GM12878 (cell line): ENCODE data around the gene CBFB. TPM values are rescaled to one million over a fixed set of nuclear protein-coding genes. Genes with fewer than 3 reads are reported as not detected.

Experiments used
- ATAC-seq: fragments of 200-7000 bp; cut with Tn5 transposase; 3 replicates; pipeline ENCODE4 v1.9.1; 2020; ENCODE audit warnings: mild to moderate bottlenecking, moderate library complexity
- BruUV-seq: library from RNA; stranded (reverse); fragments of 400-500 nt; replicated peaks from 2 replicates; lab custom pipeline; 2021; lab: Mats Ljungman, UMichigan
- CTCF ChIA-PET: fragments of 300-600 bp; sonication (Branson Sonifier 250); formaldehyde crosslinking; extraction: SDS; loops from one replicate; lab custom pipeline; 2021; ENCODE audit warnings: inconsistent platforms; lab: Yijun Ruan, JAX
- POLR2A ChIA-PET: fragments of 350-600 bp; formaldehyde crosslinking; extraction: SDS; loops from one replicate; lab custom pipeline; 2021; ENCODE audit warnings: inconsistent platforms; lab: Charles Lee
- RAD21 ChIA-PET: fragments of 300-600 bp; sonication (Branson Sonifier 250); formaldehyde crosslinking; loops from one replicate; lab custom pipeline; 2023; ENCODE audit warnings: antibody characterized with exemption; ENCODE audit not compliant: unreplicated experiment; lab: Charles Lee
- SMC1A ChIA-PET: fragments of 300-600 bp; sonication (Branson Sonifier 250); formaldehyde crosslinking; loops from one replicate; lab custom pipeline; 2023; ENCODE audit not compliant: unreplicated experiment, uncharacterized antibody; lab: Charles Lee
- DNase-seq: peaks from one replicate; pipeline ENCODE4 v3.0.0-alpha.2; 2011; ENCODE audit warnings: low read depth, low spot score
- FAIRE-seq: peaks from 3 replicates; lab custom pipeline; 2011; peaks lifted over from hg19 to GRCh38; lab: Jason Lieb, UNC
- H2AFZ ChIP-seq: 2 replicates; pipeline ENCODE4 v1.6.0; 2011; ENCODE audit warnings: low read depth, low read length, control low read depth; ENCODE audit not compliant: control insufficient read depth
- H3K27ac ChIP-seq: 2 replicates; pipeline ENCODE4 v1.5.1; 2011; ENCODE audit warnings: control low read depth; ENCODE audit not compliant: control insufficient read depth, insufficient read depth
- H3K27me3 ChIP-seq, 2 experiments: replicated peaks in 1 of 2; 2 replicates each; pipeline versions ENCODE4 v1.6.0 to v1.6.1; 2011; ENCODE audit warnings: low read length in 1 of 2; ENCODE audit not compliant: control insufficient read depth in 2 of 2, insufficient read depth in 2 of 2
- H3K36me3 ChIP-seq, 2 experiments: 2 replicates each; pipeline ENCODE4 v1.5.1; 2011; ENCODE audit warnings: low read length in 1 of 2; ENCODE audit not compliant: control insufficient read depth in 2 of 2, insufficient read depth in 2 of 2
- H3K4me1 ChIP-seq: 2 replicates; pipeline ENCODE4 v1.6.1; 2011; ENCODE audit warnings: mild to moderate bottlenecking, low read length, moderate library complexity, mixed read lengths; ENCODE audit not compliant: control insufficient read depth, insufficient read depth
- H3K4me2 ChIP-seq: 2 replicates; pipeline ENCODE4 v1.6.0; 2011; ENCODE audit warnings: control low read depth; ENCODE audit not compliant: control insufficient read depth, insufficient read depth
- H3K4me3 ChIP-seq: fragments of 200-600 bp; sonication (generic); 2 replicates; pipeline ENCODE4 v1.5.1; 2016
- H3K79me2 ChIP-seq: 2 replicates; pipeline ENCODE4 v1.6.0; 2011; ENCODE audit warnings: low read length; ENCODE audit not compliant: control insufficient read depth, insufficient read depth
- H3K9ac ChIP-seq: 2 replicates; pipeline ENCODE4 v1.8.0; 2011; ENCODE audit warnings: low read length, control low read depth, mixed read lengths; ENCODE audit not compliant: control insufficient read depth, insufficient read depth
- H3K9me3 ChIP-seq: replicated peaks from 3 replicates; pipeline ENCODE4 v1.5.1; 2011; ENCODE audit warnings: mild to moderate bottlenecking, low read length; ENCODE audit not compliant: control insufficient read depth, insufficient read depth
- H4K20me1 ChIP-seq: 2 replicates; pipeline ENCODE4 v1.6.0; 2011; ENCODE audit not compliant: control insufficient read depth, insufficient read depth
- CBFB ChIP-seq: IDR thresholded peaks from 2 replicates; pipeline ENCODE4 v1.6.1; 2016; ENCODE audit warnings: antibody characterized with exemption, low read depth
- EGR1 ChIP-seq, 2 experiments: IDR thresholded peaks; 1 replicate in 1 of 2; 2 replicates in 1 of 2; pipeline ENCODE4 v1.6.1; 2011 to 2012; ENCODE audit warnings: low read depth in 2 of 2, low read length in 2 of 2, borderline replicate concordance in 1 of 2, mild to moderate bottlenecking in 1 of 2, moderate library complexity in 1 of 2
- ETV6 ChIP-seq, 2 experiments: fragments of 450-650 bp in 1 of 2; IDR thresholded peaks in 1 of 2; conservative IDR thresholded peaks in 1 of 2; 2 replicates each; pipeline ENCODE4 v1.6.1; 2014; ENCODE audit warnings: antibody characterized with exemption in 1 of 2, borderline replicate concordance in 1 of 2, low read depth in 1 of 2, mild to moderate bottlenecking in 1 of 2, moderate library complexity in 1 of 2
- KDM1A ChIP-seq: fragments of 200-600 bp; sonication (generic); IDR thresholded peaks from 2 replicates; pipeline ENCODE4 v1.6.1; 2016; ENCODE audit warnings: borderline replicate concordance
- MAX ChIP-seq: IDR thresholded peaks from 2 replicates; pipeline ENCODE4 v1.6.1; 2012; ENCODE audit warnings: low read depth, low read length, improper control_type of control experiment
- NKRF ChIP-seq: fragments of 450-650 bp; conservative IDR thresholded peaks from 2 replicates; pipeline ENCODE4 v1.6.1; 2017; ENCODE audit warnings: mild to moderate bottlenecking, moderate library complexity
- NR2F1 ChIP-seq: fragments of 450-650 bp; conservative IDR thresholded peaks from 2 replicates; pipeline ENCODE4 v1.6.1; 2017; ENCODE audit warnings: mild to moderate bottlenecking
- RBBP5 ChIP-seq: fragments of 200-600 bp; sonication (generic); conservative IDR thresholded peaks from 2 replicates; pipeline ENCODE4 v1.6.1; 2016
- RELA ChIP-seq: fragments of 450-650 bp; IDR thresholded peaks from 2 replicates; pipeline ENCODE4 v1.8.0; 2014; ENCODE audit warnings: borderline replicate concordance; ENCODE audit not compliant: partially characterized antibody
- SP1 ChIP-seq: IDR thresholded peaks from one replicate; pipeline ENCODE4 v1.6.1; 2011; ENCODE audit warnings: low read depth, low read length
- SUPT20H ChIP-seq: IDR thresholded peaks from 2 replicates; pipeline ENCODE4 v1.6.1; 2011; ENCODE audit warnings: low read depth, mild to moderate bottlenecking, low read length, moderate library complexity, borderline replicate concordance; ENCODE audit not compliant: control insufficient read depth
- USF2 ChIP-seq: IDR thresholded peaks from 2 replicates; pipeline ENCODE4 v1.6.1; 2011; ENCODE audit warnings: low read depth, low read length, improper control_type of control experiment, borderline replicate concordance
- ZNF24 ChIP-seq: fragments of 450-650 bp; IDR thresholded peaks from 2 replicates; pipeline ENCODE4 v1.6.1; 2017; ENCODE audit warnings: antibody characterized with exemption, mild to moderate bottlenecking
- WGBS: methylation state at CpG from one replicate; pipeline ENCODE4 v1.1.6; 2016; ENCODE audit warnings: low lambda C conversion rate; ENCODE audit not compliant: insufficient replicate concordance, insufficient coverage; ENCODE audit errors: missing lambda C conversion rate; 5-methylcytosine and 5-hydroxymethylcytosine counted together
- in situ Hi-C: fragments of 300-500 bp; cut with MboI; formaldehyde crosslinking; loops from 9 replicates; pipeline ENCODE4 v1.14.3; 2018; ENCODE audit warnings: mixed read lengths
- intact Hi-C: fragments of 100-400 bp; cut with micrococcal nuclease; formaldehyde crosslinking; loops from one replicate; pipeline ENCODE4 v1.14.2; 2022; ENCODE audit not compliant: unreplicated experiment
- polyA plus RNA-seq, 11 experiments: library from polyadenylated mRNA; depleted of rRNA in 4 of 11; unstranded in 6 of 11; stranded (reverse) in 5 of 11; fragments of >200 nt; fragmentation: Nextera tagmentation in 4 of 11; fragmentation: Illumina TruSeq in 1 of 11; extraction: Ambion mirVana in 4 of 11; extraction: Trizol in 1 of 11; gene quantifications; 1 replicate in 1 of 11; 2 replicates in 10 of 11; pipeline versions ENCODE4 v1.2.1 to v1.2.3, GENCODE V29; 2011 to 2016; ENCODE audit warnings: inconsistent platforms in 2 of 11, missing spikeins in 2 of 11, low read depth in 1 of 11
- total RNA-seq, 4 experiments: library from RNA; depleted of rRNA in 3 of 4; stranded (reverse); fragments of >200 nt in 3 of 4; fragmentation: Illumina TruSeq in 1 of 4; extraction: Trizol in 1 of 4; gene quantifications; 2 replicates each; pipeline versions ENCODE4 v1.2.1 to v1.2.3, GENCODE V29; 2013 to 2021
- TF ChIP-seq, protein P1 (sequence below): IDR thresholded peaks from 2 replicates; pipeline ENCODE4 v1.6.1; 2012; ENCODE audit warnings: low read depth, low read length, improper control_type of control experiment

CBFB gene
- total and polyA plus RNA-seq, 10 of the 15 experiments (the other 5 are each of a cell fraction or from before 2014, with no cell fraction given): 25.3 to 83.8 (median 65.7) TPM

- TF ChIP-seq, protein P1, sequence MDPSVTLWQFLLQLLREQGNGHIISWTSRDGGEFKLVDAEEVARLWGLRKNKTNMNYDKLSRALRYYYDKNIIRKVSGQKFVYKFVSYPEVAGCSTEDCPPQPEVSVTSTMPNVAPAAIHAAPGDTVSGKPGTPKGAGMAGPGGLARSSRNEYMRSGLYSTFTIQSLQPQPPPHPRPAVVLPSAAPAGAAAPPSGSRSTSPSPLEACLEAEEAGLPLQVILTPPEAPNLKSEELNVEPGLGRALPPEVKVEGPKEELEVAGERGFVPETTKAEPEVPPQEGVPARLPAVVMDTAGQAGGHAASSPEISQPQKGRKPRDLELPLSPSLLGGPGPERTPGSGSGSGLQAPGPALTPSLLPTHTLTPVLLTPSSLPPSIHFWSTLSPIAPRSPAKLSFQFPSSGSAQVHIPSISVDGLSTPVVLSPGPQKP: no peak
- no peak for TF ChIP-seq USF2
- TF ChIP-seq KDM1A: no peak
- TF ChIP-seq ETV6 (conservative IDR thresholded peaks at IDR 0.05 in 1 of 2, IDR thresholded peaks at IDR 0.05 in 1 of 2; ENCODE audit: borderline replicate concordance in 1 of 2, low read depth in 1 of 2): no peak
- no peak for TF ChIP-seq NR2F1
These were observed 60.2 kb downstream of the CBFB start (continued) for GRCh38 chr16:67089101-67089500.

DNA sequence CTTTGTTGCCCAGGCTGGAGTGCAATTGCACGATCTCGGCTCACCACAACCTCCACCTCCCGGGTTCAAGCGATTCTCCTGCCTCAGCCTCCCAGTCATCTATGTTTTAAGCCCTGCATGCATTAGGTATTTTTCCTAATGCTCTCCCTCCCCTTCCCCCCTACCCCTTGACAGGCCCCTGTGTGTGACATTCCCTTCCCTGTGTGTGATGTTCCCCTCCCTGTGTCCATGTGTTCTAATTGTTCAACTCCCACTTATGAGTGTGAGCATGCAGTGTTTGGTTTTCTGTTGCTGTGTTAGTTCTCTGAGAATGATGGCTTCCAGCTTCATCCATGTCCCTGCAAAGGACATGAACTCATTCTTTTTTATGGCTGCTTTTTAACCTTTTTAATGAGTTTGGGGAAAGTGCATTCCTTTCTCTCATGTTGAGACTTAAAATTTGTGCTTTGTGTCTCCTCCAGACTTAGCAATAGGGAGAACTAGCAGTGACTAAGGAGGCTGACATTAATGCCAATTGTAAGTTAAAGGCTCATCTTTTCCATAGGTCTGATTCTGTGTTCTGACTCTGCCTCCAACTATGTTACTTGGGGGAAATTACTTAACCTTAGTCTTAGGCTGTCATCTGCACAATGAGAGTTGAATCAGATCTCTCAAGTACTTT lies 63.1 kb downstream of the CBFB start:
- FAIRE-seq (peak; percentile 18), ATAC-seq (no peak), DNase-seq (no peak)
- ChIA-PET RAD21 (no interaction called here), POLR2A (interaction anchor here (0.6 kb wide), 1 partner anchor 64 kb away, joined by 5 read pairs; no protein-coding TSS in a partner anchor), CTCF (interaction anchor here (1.9 kb wide), 1 partner anchor 74 kb away, joined by 7 read pairs; no protein-coding TSS in a partner anchor), SMC1A (interaction anchor here (1.3 to 1.4 kb wide), 2 partner anchors 9 to 74 kb away, joined by 4 to 5 read pairs; no protein-coding TSS in a partner anchor)
- 95% methylated on average over 4 of the region's 4 CpGs for WGBS
- intact Hi-C loops: no loop called here
- H3K9ac ChIP-seq: no peak overlapping the region
- in situ Hi-C loops: no loop called here
- peaks cover under 1 to 4% of the 10 kb centered on the region in 2 experiments; a peak in 3 of 4 replicates for H3K36me3 ChIP-seq
- no peak overlapping the region for H3K27ac ChIP-seq
- peaks cover 12% of the 10 kb centered on the region; the same call in 1 of the 2 replicates for H3K4me1 ChIP-seq
- no peak overlapping the region for H3K4me3 ChIP-seq
- no peaks in the 10 kb centered on the region for H3K27me3 ChIP-seq
- BruUV-seq: no TSS peak
- no peaks in the 10 kb centered on the region for H3K9me3 ChIP-seq
- no peaks in the 10 kb centered on the region; the same call in 1 of the 2 replicates for H3K79me2 ChIP-seq
- H3K4me2 ChIP-seq: no peak overlapping the region
- H4K20me1 ChIP-seq: no peaks in the 10 kb centered on the region
- H2AFZ ChIP-seq: no peak overlapping the region
- TF ChIP-seq SUPT20H: no peak
- TF ChIP-seq RBBP5: no peak
- TF ChIP-seq EGR1 (IDR thresholded peaks at IDR 0.05; ENCODE audit: borderline replicate concordance in 1 of 2, low read depth in 2 of 2, low read length in 2 of 2): no peak
- no peak for TF ChIP-seq MAX
- TF ChIP-seq NKRF: no peak
- TF ChIP-seq SP1: no peak
- no peak for TF ChIP-seq ZNF24
- no peak for TF ChIP-seq CBFB
- no peak for TF ChIP-seq RELA
